Liver (tissue), 9 donors: ENCODE measurements around the gene CYSRT1. TPM values are rescaled to one million over a fixed set of nuclear protein-coding genes. Genes with fewer than 3 reads are reported as not detected.

Experiments used
- DNase-seq: peaks from one replicate; pipeline ENCODE4 v3.0.0-alpha.2; 2017; ENCODE audit warnings: low spot score
- H3K27ac ChIP-seq, 2 donors: one replicate each; pipeline ENCODE4 v1.7.0; 2013; ENCODE audit warnings: inconsistent platforms in 2 of 2, low read length in 2 of 2, control low read depth in 1 of 2, low read depth in 1 of 2, mild to moderate bottlenecking in 1 of 2
- H3K27me3 ChIP-seq, 4 donors: one replicate each; pipeline versions ENCODE4 v1.6.1 to v1.7.0; 2013; ENCODE audit warnings: low read length in 3 of 4, inconsistent platforms in 1 of 4, mild to moderate bottlenecking in 1 of 4, moderate library complexity in 1 of 4; ENCODE audit not compliant: control insufficient read depth in 4 of 4, insufficient read depth in 4 of 4
- H3K36me3 ChIP-seq, 4 donors: one replicate each; pipeline versions ENCODE4 v1.6.1 to v1.7.0; 2013; ENCODE audit warnings: low read length in 3 of 4, mild to moderate bottlenecking in 3 of 4, low read depth in 1 of 4, moderate library complexity in 1 of 4; ENCODE audit not compliant: control insufficient read depth in 4 of 4, insufficient read depth in 3 of 4
- H3K4me1 ChIP-seq, 4 donors: one replicate each; pipeline versions ENCODE4 v1.6.1 to v1.7.0; 2013; ENCODE audit warnings: low read length in 3 of 4, mild to moderate bottlenecking in 3 of 4, moderate library complexity in 1 of 4; ENCODE audit not compliant: control insufficient read depth in 4 of 4, insufficient read depth in 4 of 4
- H3K4me3 ChIP-seq, 3 donors: one replicate each; pipeline versions ENCODE4 v1.6.1 to v1.7.0; 2013; ENCODE audit warnings: low read length in 3 of 3, control low read depth in 1 of 3, low read depth in 1 of 3, mild to moderate bottlenecking in 1 of 3
- H3K9ac ChIP-seq, 2 donors: one replicate each; pipeline ENCODE4 v1.7.0; 2013; ENCODE audit warnings: low read length in 2 of 2, mild to moderate bottlenecking in 2 of 2, moderate library complexity in 2 of 2, control low read depth in 1 of 2, low read depth in 1 of 2
- H3K9me3 ChIP-seq, 4 donors: one replicate each; pipeline versions ENCODE4 v1.6.1 to v1.7.0; 2013; ENCODE audit warnings: low read length in 3 of 4; ENCODE audit not compliant: control insufficient read depth in 4 of 4
- ATF3 ChIP-seq: IDR thresholded peaks from 2 replicates; pipeline ENCODE4 v1.6.1; 2016; ENCODE audit warnings: antibody characterized with exemption
- CTCF ChIP-seq: fragments of 150-350 bp; IDR thresholded peaks from 2 replicates; pipeline ENCODE4 v1.5.1; 2017; ENCODE audit warnings: improper control_type of control experiment, low read depth, low read length; ENCODE audit not compliant: missing input control
- EGR1 ChIP-seq, 2 donors: IDR thresholded peaks; 2 replicates each; pipeline ENCODE4 v1.6.1; 2016 to 2018; ENCODE audit warnings: antibody characterized with exemption in 2 of 2, low read depth in 2 of 2
- FOXA1 ChIP-seq: IDR thresholded peaks from 2 replicates; pipeline ENCODE4 v1.6.1; 2016; ENCODE audit warnings: antibody characterized with exemption
- FOXA2 ChIP-seq: IDR thresholded peaks from 2 replicates; pipeline ENCODE4 v1.6.1; 2016; ENCODE audit warnings: antibody characterized with exemption
- GABPA ChIP-seq, 2 donors: IDR thresholded peaks in 1 of 2; conservative IDR thresholded peaks in 1 of 2; 2 replicates each; pipeline ENCODE4 v1.6.1; 2016; ENCODE audit warnings: antibody characterized with exemption in 2 of 2, mild to moderate bottlenecking in 1 of 2, moderate library complexity in 1 of 2
- HNF4A ChIP-seq, 2 donors: conservative IDR thresholded peaks; 2 replicates each; pipeline ENCODE4 v1.6.1; 2016; ENCODE audit warnings: antibody characterized with exemption in 2 of 2, mild to moderate bottlenecking in 2 of 2
- HNF4G ChIP-seq: IDR thresholded peaks from 2 replicates; pipeline ENCODE4 v1.6.1; 2016; ENCODE audit warnings: antibody characterized with exemption
- JUND ChIP-seq, 2 donors: IDR thresholded peaks; 2 replicates each; pipeline ENCODE4 v1.6.1; 2016; ENCODE audit warnings: antibody characterized with exemption in 2 of 2
- MAX ChIP-seq: IDR thresholded peaks from 2 replicates; pipeline ENCODE4 v1.6.1; 2016; ENCODE audit warnings: antibody characterized with exemption
- NR2F2 ChIP-seq: IDR thresholded peaks from 2 replicates; pipeline ENCODE4 v1.6.1; 2016; ENCODE audit warnings: antibody characterized with exemption
- REST ChIP-seq: IDR thresholded peaks from 2 replicates; pipeline ENCODE4 v1.6.1; 2016; ENCODE audit warnings: antibody characterized with exemption, mild to moderate bottlenecking
- SP1 ChIP-seq: IDR thresholded peaks from 2 replicates; pipeline ENCODE4 v1.6.1; 2018; ENCODE audit warnings: antibody characterized with exemption, mild to moderate bottlenecking
- YY1 ChIP-seq: IDR thresholded peaks from 2 replicates; pipeline ENCODE4 v1.6.1; 2016; ENCODE audit warnings: antibody characterized with exemption, mild to moderate bottlenecking
- WGBS: extraction: QIAGEN DNeasy Blood & Tissue Kit; methylation state at CpG from one replicate; pipeline ENCODE4 v1.1.7; 2013; 5-methylcytosine and 5-hydroxymethylcytosine counted together
- polyA plus RNA-seq, 2 donors: library from polyadenylated mRNA; stranded (reverse) in 1 of 2; unstranded in 1 of 2; fragments of 200-250 nt in 1 of 2; fragments of >200 nt in 1 of 2; fragmentation: Nextera tagmentation in 1 of 2; extraction: Ambion mirVana in 1 of 2; gene quantifications; one replicate each; pipeline versions ENCODE4 v1.2.1 to v1.2.3, GENCODE V29; 2013 to 2015
- total RNA-seq, 2 donors: library from RNA; depleted of rRNA; stranded (reverse); fragments of >200 nt; gene quantifications; one replicate each; pipeline ENCODE4 v1.2.3, GENCODE V29; 2014
- donor health status: healthy.
- donor health status: healthy.
- donor health status: healthy.
- donor health status: healthy.
- donor health status: healthy.

Gene CYSRT1
- total and polyA plus RNA-seq, 4 donors: 0.14 to 0.50 (median 0.20) TPM

- Histone ChIP-seq H3K27me3 (no peaks in the 10 kb centered on the region), H3K9ac (no peak overlapping the region)
Measured at GRCh38 chr9:137228506-137228967, 3.6 kb downstream of the CYSRT1 start.

GRCh38 chr9:137228968-137229896, 4.3 kb downstream of the CYSRT1 start:
- Histone ChIP-seq H3K27me3 (no peaks in the 10 kb centered on the region), H3K9me3 (no peaks in the 10 kb centered on the region), H3K9ac (no peak overlapping the region), H3K4me1 (peaks cover under 1 to 4% (median under 1%) of the 10 kb centered on the region in 4 donors), H3K36me3 (no peaks in the 10 kb centered on the region), H3K27ac (no peak overlapping the region), H3K4me3 (no peak overlapping the region)
- no peak for TF ChIP-seq REST
- WGBS: 77% methylated on average over 27 of the region's 27 CpGs
- no peak for DNase-seq

More at GRCh38 chr9:137228506-137228967, 3.6 kb downstream of the CYSRT1 start:
- TF ChIP-seq CTCF: no peak
- TF ChIP-seq EGR1 (IDR thresholded peaks at IDR 0.05; ENCODE audit: low read depth in 2 of 2): no peak
- TF ChIP-seq JUND (IDR thresholded peaks at IDR 0.05): no peak
- no peak for TF ChIP-seq GABPA (IDR thresholded peaks at IDR 0.05 in 1 of 2, conservative IDR thresholded peaks at IDR 0.05 in 1 of 2)
- TF ChIP-seq ATF3: no peak
- TF ChIP-seq HNF4G: no peak
- TF ChIP-seq NR2F2: no peak
- TF ChIP-seq HNF4A (conservative IDR thresholded peaks at IDR 0.05): no peak
- no peak for TF ChIP-seq SP1
- no peak for TF ChIP-seq YY1
- TF ChIP-seq MAX: no peak
- no peak for TF ChIP-seq FOXA2
- no peak for TF ChIP-seq FOXA1
- 65% methylated on average over 29 of the region's 29 CpGs for WGBS
- no peak overlapping the region for H3K4me3 ChIP-seq
- H3K4me1 ChIP-seq: peaks cover 4 to 10% (median 6%) of the 10 kb centered on the region in 4 donors
- no peaks in the 10 kb centered on the region for H3K9me3 ChIP-seq
- H3K36me3 ChIP-seq: no peaks in the 10 kb centered on the region
- no peak overlapping the region for H3K27ac ChIP-seq
- DNase-seq: no peak
